KMS-11 (cell line): ENCODE measurements around the gene CRACR2B.

Experiments
- H2AFZ ChIP-seq: fragments of 200-600 bp; sonication (generic); 2 replicates; pipeline ENCODE4 v1.6.1; 2016; ENCODE audit warnings: antibody characterized with exemption, mixed run types, low read depth
- H3K27ac ChIP-seq: fragments of 200-600 bp; sonication (generic); 2 replicates; pipeline ENCODE4 v1.6.1; 2016; ENCODE audit warnings: mild to moderate bottlenecking, mixed run types
- H3K27me3 ChIP-seq: fragments of 200-600 bp; sonication (generic); 2 replicates; pipeline ENCODE4 v1.6.1; 2017; ENCODE audit warnings: mild to moderate bottlenecking, low read depth, mixed run types, moderate library complexity; ENCODE audit not compliant: insufficient read depth
- H3K36me3 ChIP-seq: fragments of 200-600 bp; sonication (generic); 2 replicates; pipeline ENCODE4 v1.6.1; 2017; ENCODE audit warnings: mild to moderate bottlenecking, mixed run types; ENCODE audit not compliant: insufficient read depth
- H3K4me1 ChIP-seq: fragments of 200-600 bp; sonication (generic); 2 replicates; pipeline ENCODE4 v1.6.1; 2016; ENCODE audit warnings: mild to moderate bottlenecking, low read depth, mixed run types; ENCODE audit not compliant: poor library complexity, severe bottlenecking
- H3K4me2 ChIP-seq: fragments of 200-600 bp; sonication (generic); 2 replicates; pipeline ENCODE4 v1.7.0; 2016; ENCODE audit warnings: mild to moderate bottlenecking, mixed run types
- H3K4me3 ChIP-seq: fragments of 200-600 bp; sonication (generic); IDR thresholded peaks from 2 replicates; pipeline ENCODE4 v1.6.1; 2017; ENCODE audit warnings: low read depth, low read length, mixed read lengths; ENCODE audit not compliant: insufficient read depth
- H3K79me2 ChIP-seq: fragments of 200-600 bp; sonication (generic); 2 replicates; pipeline ENCODE4 v1.6.1; 2016; ENCODE audit warnings: low read depth, mixed run types; ENCODE audit not compliant: insufficient read depth
- H3K9ac ChIP-seq: fragments of 200-600 bp; sonication (generic); 2 replicates; pipeline ENCODE4 v1.6.1; 2016; ENCODE audit warnings: mild to moderate bottlenecking, mixed run types
- H4K20me1 ChIP-seq: fragments of 200-600 bp; sonication (generic); 2 replicates; pipeline ENCODE4 v1.6.1; 2016; ENCODE audit warnings: mild to moderate bottlenecking, mixed run types; ENCODE audit not compliant: insufficient read depth
- TF ChIP-seq, protein P1 (sequence below): fragments of 200-600 bp; sonication (generic); conservative IDR thresholded peaks from 2 replicates; pipeline ENCODE4 v1.6.1; 2017; ENCODE audit warnings: low read depth, mild to moderate bottlenecking, antibody characterized with exemption, low read length, moderate library complexity, mixed read lengths

CRACR2B gene

DNA sequence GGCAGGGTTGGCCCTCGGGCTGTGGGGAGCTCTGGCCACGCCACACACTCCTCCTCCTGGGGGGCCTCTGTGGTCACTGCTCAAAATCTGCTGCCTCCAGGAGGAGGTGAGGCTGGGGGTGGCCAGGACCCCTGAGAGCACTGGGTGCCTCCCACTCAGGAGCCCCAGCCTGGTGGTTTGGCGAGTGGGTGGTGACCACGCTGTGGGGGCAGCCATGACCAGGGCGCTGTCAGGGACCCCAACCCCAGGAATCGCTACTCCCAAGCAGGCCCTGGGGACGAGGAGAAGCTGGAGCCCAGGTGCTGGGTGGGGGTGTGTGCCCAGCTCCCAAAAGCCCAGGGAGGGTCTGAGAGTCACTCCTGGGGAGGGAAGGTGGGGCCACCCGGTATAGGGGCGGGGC, 45.1 kb downstream of the CRACR2B start:
- H3K27ac ChIP-seq, result no peak overlapping the region
- H3K9ac ChIP-seq, result no peak overlapping the region
- H3K27me3 ChIP-seq, result no peaks in the 10 kb centered on the region
- TF ChIP-seq, protein P1, sequence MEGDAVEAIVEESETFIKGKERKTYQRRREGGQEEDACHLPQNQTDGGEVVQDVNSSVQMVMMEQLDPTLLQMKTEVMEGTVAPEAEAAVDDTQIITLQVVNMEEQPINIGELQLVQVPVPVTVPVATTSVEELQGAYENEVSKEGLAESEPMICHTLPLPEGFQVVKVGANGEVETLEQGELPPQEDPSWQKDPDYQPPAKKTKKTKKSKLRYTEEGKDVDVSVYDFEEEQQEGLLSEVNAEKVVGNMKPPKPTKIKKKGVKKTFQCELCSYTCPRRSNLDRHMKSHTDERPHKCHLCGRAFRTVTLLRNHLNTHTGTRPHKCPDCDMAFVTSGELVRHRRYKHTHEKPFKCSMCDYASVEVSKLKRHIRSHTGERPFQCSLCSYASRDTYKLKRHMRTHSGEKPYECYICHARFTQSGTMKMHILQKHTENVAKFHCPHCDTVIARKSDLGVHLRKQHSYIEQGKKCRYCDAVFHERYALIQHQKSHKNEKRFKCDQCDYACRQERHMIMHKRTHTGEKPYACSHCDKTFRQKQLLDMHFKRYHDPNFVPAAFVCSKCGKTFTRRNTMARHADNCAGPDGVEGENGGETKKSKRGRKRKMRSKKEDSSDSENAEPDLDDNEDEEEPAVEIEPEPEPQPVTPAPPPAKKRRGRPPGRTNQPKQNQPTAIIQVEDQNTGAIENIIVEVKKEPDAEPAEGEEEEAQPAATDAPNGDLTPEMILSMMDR, result no peak
- no peak overlapping the region for H3K4me2 ChIP-seq
- H4K20me1 ChIP-seq, result no peaks in the 10 kb centered on the region
- H3K4me1 ChIP-seq, result no peaks in the 10 kb centered on the region
- no peaks in the 10 kb centered on the region for H3K79me2 ChIP-seq
- no peak overlapping the region for H3K4me3 ChIP-seq
- no peak overlapping the region for H2AFZ ChIP-seq
- H3K36me3 ChIP-seq, result no peaks in the 10 kb centered on the region

DNA sequence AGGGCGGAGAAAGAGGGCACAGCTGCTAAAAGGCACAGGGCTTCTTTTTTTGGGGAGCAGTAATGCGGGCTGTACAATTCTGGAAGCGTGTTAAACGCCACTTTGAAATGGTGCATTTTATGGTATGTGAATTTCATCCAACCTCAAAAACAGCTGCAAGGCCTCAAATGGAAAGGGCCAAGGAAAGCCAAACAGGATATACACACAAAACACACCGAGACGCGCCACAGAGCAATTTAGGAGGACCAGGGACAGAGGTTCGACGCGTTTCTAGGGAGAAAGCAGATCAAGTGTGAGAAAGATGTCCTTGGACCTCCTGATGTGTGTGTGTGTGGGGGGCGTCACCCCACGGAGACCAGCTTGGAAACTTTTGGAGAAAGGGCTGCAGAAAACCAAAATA, 46.0 kb downstream of the CRACR2B start:
- Histone ChIP-seq H4K20me1 (no peaks in the 10 kb centered on the region), H3K27ac (no peak overlapping the region), H3K79me2 (no peaks in the 10 kb centered on the region), H3K4me2 (no peak overlapping the region), H3K9ac (no peak overlapping the region), H3K4me3 (no peak overlapping the region), H3K36me3 (no peaks in the 10 kb centered on the region), H3K4me1 (peaks cover 4% of the 10 kb centered on the region), H3K27me3 (no peaks in the 10 kb centered on the region), H2AFZ (no peak overlapping the region)
- TF ChIP-seq, protein P1, result no peak

DNA sequence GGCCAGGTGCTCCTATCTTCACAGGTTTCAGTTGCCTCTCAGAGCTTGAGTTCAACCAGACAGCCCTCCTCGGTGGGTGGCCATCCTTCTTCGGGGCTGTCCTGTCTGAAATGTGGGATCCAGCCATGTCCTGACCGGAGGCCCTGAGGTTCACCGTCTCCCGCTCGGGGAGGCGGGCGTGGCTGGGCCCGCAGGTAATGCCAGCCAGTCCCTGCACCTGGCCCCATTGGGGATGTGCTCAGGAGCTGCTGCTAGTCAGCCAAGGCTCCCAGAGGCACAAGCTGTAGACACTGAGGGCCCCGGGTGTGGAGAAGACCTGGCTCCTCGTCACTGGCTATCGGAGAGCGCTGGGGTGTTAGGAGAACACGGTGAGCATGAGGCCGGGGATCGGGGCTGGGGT, 47.5 kb downstream of the CRACR2B start:
- no peak overlapping the region for H3K4me2 ChIP-seq
- no peaks in the 10 kb centered on the region for H3K79me2 ChIP-seq
- peaks cover 4% of the 10 kb centered on the region for H3K4me1 ChIP-seq
- no peaks in the 10 kb centered on the region for H4K20me1 ChIP-seq
- H3K36me3 ChIP-seq, result no peaks in the 10 kb centered on the region
- no peak overlapping the region for H3K27ac ChIP-seq
- no peak overlapping the region for H3K9ac ChIP-seq
- no peaks in the 10 kb centered on the region for H3K27me3 ChIP-seq
- no peak overlapping the region for H2AFZ ChIP-seq
- H3K4me3 ChIP-seq, result no peak overlapping the region
- TF ChIP-seq, protein P1, result no peak

DNA sequence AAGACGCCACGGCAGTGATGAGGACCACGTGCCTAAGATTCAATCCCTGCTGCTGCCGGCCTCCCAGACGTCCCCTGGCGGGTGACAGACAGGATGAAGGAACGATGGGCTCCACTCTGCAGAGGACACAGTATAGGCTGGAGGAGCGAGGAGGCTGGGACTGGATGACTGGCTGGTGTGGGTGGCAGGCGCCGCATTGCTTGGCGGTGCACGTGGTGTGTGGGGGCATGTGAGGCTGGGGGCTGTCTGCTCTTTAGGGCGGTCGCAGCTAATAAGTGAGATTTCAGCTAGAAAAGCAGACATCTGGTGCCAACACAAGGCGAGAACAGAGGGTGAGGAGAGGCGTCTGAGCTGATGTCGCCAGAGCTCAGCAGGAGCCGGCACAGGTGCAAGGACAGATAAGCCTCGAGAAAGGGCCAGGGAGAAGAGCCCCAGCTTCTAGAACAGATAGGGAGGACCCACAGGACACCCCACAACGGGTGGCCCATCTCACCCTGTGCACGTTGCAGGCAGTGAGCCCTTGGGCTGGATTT, 48.1 kb downstream of the CRACR2B start:
- H3K79me2 ChIP-seq, result no peaks in the 10 kb centered on the region
- no peak overlapping the region for H3K4me2 ChIP-seq
- no peak overlapping the region for H2AFZ ChIP-seq
- H4K20me1 ChIP-seq, result no peaks in the 10 kb centered on the region
- no peak overlapping the region for H3K9ac ChIP-seq
- TF ChIP-seq, protein P1, result no peak
- peaks cover 4% of the 10 kb centered on the region for H3K4me1 ChIP-seq
- H3K36me3 ChIP-seq, result no peaks in the 10 kb centered on the region
- no peaks in the 10 kb centered on the region for H3K27me3 ChIP-seq
- no peak overlapping the region for H3K4me3 ChIP-seq
- H3K27ac ChIP-seq, result no peak overlapping the region
